Neural cell (in vitro differentiated cells): ENCODE results near the gene PAN3. TPM values are rescaled to one million over a fixed set of nuclear protein-coding genes. Genes with fewer than 3 reads are reported as not detected.

Experiments used
- H2AFZ ChIP-seq: fragments of 200-600, 300-800 bp; sonication (generic), shearing (Covaris generic); 2 replicates; pipeline ENCODE4 v1.6.0; 2014; ENCODE audit warnings: low read depth, mild to moderate bottlenecking, antibody characterized with exemption, low read length, moderate library complexity
- H3F3A ChIP-seq: fragments of 200-600 bp; shearing (Covaris generic); 2 replicates; pipeline ENCODE4 v1.6.1; 2016; ENCODE audit warnings: mild to moderate bottlenecking, moderate library complexity, mixed read lengths, antibody characterized with exemption, low read length; ENCODE audit not compliant: insufficient read depth, poor library complexity, severe bottlenecking
- H3K27ac ChIP-seq: fragments of 200-600, 300-800 bp; sonication (generic), shearing (Covaris generic); 2 replicates; pipeline ENCODE4 v1.5.1; 2014; ENCODE audit warnings: mild to moderate bottlenecking, low read length, moderate library complexity
- H3K27me3 ChIP-seq: fragments of 300-800, 200-600 bp; sonication (generic), shearing (Covaris generic); 2 replicates; pipeline ENCODE4 v1.6.0; 2014; ENCODE audit warnings: mild to moderate bottlenecking, low read depth, low read length, moderate library complexity; ENCODE audit not compliant: insufficient read depth
- H3K36me3 ChIP-seq: fragments of 300-800, 200-600 bp; sonication (generic), shearing (Covaris generic); 2 replicates; pipeline ENCODE4 v1.5.1; 2014; ENCODE audit warnings: mild to moderate bottlenecking, antibody characterized with exemption, low read length, moderate library complexity; ENCODE audit not compliant: insufficient read depth
- H3K4me2 ChIP-seq: fragments of 300-800, 200-600 bp; sonication (generic), shearing (Covaris generic); 2 replicates; pipeline ENCODE4 v1.6.0; 2014; ENCODE audit warnings: mild to moderate bottlenecking, low read length
- H3K4me3 ChIP-seq: fragments of 300-800, 200-600 bp; sonication (generic), shearing (Covaris generic); 2 replicates; pipeline ENCODE4 v1.5.1; 2014; ENCODE audit warnings: mild to moderate bottlenecking, low read length, moderate library complexity
- H3K79me2 ChIP-seq: fragments of 200-600 bp; shearing (Covaris generic); replicated peaks from 2 replicates; pipeline ENCODE4 v1.6.0; 2014; ENCODE audit warnings: mild to moderate bottlenecking, low read length, moderate library complexity; ENCODE audit not compliant: insufficient read depth
- H3K9ac ChIP-seq: fragments of 300-800, 200-600 bp; sonication (generic), shearing (Covaris generic); 2 replicates; pipeline ENCODE4 v1.6.1; 2016; ENCODE audit warnings: mild to moderate bottlenecking, low read length, mixed read lengths
- H3K9me2 ChIP-seq: fragments of 200-600 bp; shearing (Covaris generic); 2 replicates; pipeline ENCODE4 v1.6.1; 2016; ENCODE audit warnings: mild to moderate bottlenecking, low read length, mixed read lengths; ENCODE audit not compliant: insufficient read depth
- H3K9me3 ChIP-seq: fragments of 200-600, 300-800 bp; sonication (generic), shearing (Covaris generic); 2 replicates; pipeline ENCODE4 v1.6.1; 2016; ENCODE audit warnings: mild to moderate bottlenecking, mixed run types, low read length, moderate library complexity, mixed read lengths
- H4K20me1 ChIP-seq: fragments of 200-600 bp; shearing (Covaris generic); 2 replicates; pipeline ENCODE4 v1.6.1; 2016; ENCODE audit warnings: mild to moderate bottlenecking, mixed run types; ENCODE audit not compliant: insufficient read depth
- EP300 ChIP-seq: fragments of 450-650 bp; conservative IDR thresholded peaks from 2 replicates; pipeline ENCODE4 v1.6.1; 2014; ENCODE audit warnings: antibody characterized with exemption, mild to moderate bottlenecking, moderate library complexity; ENCODE audit not compliant: poor library complexity, severe bottlenecking
- EZH2 ChIP-seq: fragments of 200-600, 300-800 bp; shearing (Covaris generic), sonication (generic); IDR thresholded peaks from 2 replicates; pipeline ENCODE4 v1.6.1; 2014; ENCODE audit warnings: antibody characterized with exemption, low read length, borderline replicate concordance, mild to moderate bottlenecking; ENCODE audit not compliant: insufficient read depth, poor library complexity, severe bottlenecking
- MXI1 ChIP-seq: fragments of 450-650 bp; conservative IDR thresholded peaks from 2 replicates; pipeline ENCODE4 v1.6.1; 2014; ENCODE audit warnings: antibody characterized with exemption, mild to moderate bottlenecking; ENCODE audit not compliant: poor library complexity, severe bottlenecking
- POLR2AphosphoS5 ChIP-seq: IDR thresholded peaks from 2 replicates; pipeline ENCODE4 v1.6.1; 2012
- RAD21 ChIP-seq: fragments of 450-650 bp; conservative IDR thresholded peaks from 2 replicates; pipeline ENCODE4 v1.6.1; 2014; ENCODE audit warnings: antibody characterized with exemption, mild to moderate bottlenecking, moderate library complexity
- SMC3 ChIP-seq: fragments of 450-650 bp; conservative IDR thresholded peaks from 2 replicates; pipeline ENCODE4 v1.6.1; 2014; ENCODE audit warnings: antibody characterized with exemption, mild to moderate bottlenecking, moderate library complexity; ENCODE audit not compliant: poor library complexity
- TAF1 ChIP-seq: IDR thresholded peaks from 2 replicates; pipeline ENCODE4 v1.6.1; 2012; ENCODE audit warnings: low read depth
- polyA plus RNA-seq: library from polyadenylated mRNA; depleted of rRNA; stranded (reverse); fragments of >200 nt; gene quantifications from 2 replicates; pipeline ENCODE4 v1.2.3, GENCODE V29; 2014
- TF ChIP-seq, protein P1 (sequence below): IDR thresholded peaks from 2 replicates; pipeline ENCODE4 v1.6.1; 2012; ENCODE audit warnings: borderline replicate concordance
- TF ChIP-seq, protein P2 (sequence below): fragments of 450-650 bp; IDR thresholded peaks from 2 replicates; pipeline ENCODE4 v1.5.1; 2014; ENCODE audit warnings: antibody characterized with exemption, mild to moderate bottlenecking, moderate library complexity; ENCODE audit not compliant: poor library complexity, severe bottlenecking

PAN3 gene
- polyA plus RNA-seq, 1 donor from 2014 or later = 44.0 TPM

DNA sequence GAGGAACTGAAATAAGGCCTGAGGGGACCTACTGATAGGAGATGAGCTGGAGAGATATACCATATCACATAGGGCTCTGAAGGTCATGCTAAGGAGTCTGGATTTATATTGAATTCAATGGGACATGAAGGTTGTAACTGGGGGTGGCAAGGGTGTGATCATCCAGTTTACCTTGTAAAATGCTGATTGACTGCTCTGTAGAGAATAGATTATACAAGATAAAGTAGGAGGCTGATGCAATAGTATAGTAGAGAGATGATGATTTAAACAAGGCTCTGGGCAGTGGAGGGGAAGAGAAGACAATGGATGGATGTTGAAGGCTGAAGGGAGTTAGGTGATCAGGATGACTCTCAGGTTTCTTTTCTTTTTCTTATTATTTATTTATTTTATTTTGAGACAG is 18.0 kb upstream of the PAN3 start:
- Histone ChIP-seq H4K20me1 (no peaks in the 10 kb centered on the region), H3K79me2 (no peaks in the 10 kb centered on the region), H3K4me2 (no peak overlapping the region), H2AFZ (no peak overlapping the region), H3K36me3 (no peaks in the 10 kb centered on the region), H3K27ac (no peak overlapping the region), H3K4me3 (no peak overlapping the region), H3K9me2 (no peaks in the 10 kb centered on the region), H3K9me3 (no peaks in the 10 kb centered on the region), H3K27me3 (no peaks in the 10 kb centered on the region), H3F3A (no peaks in the 10 kb centered on the region), H3K9ac (no peak overlapping the region)
- TF ChIP-seq, protein P1, sequence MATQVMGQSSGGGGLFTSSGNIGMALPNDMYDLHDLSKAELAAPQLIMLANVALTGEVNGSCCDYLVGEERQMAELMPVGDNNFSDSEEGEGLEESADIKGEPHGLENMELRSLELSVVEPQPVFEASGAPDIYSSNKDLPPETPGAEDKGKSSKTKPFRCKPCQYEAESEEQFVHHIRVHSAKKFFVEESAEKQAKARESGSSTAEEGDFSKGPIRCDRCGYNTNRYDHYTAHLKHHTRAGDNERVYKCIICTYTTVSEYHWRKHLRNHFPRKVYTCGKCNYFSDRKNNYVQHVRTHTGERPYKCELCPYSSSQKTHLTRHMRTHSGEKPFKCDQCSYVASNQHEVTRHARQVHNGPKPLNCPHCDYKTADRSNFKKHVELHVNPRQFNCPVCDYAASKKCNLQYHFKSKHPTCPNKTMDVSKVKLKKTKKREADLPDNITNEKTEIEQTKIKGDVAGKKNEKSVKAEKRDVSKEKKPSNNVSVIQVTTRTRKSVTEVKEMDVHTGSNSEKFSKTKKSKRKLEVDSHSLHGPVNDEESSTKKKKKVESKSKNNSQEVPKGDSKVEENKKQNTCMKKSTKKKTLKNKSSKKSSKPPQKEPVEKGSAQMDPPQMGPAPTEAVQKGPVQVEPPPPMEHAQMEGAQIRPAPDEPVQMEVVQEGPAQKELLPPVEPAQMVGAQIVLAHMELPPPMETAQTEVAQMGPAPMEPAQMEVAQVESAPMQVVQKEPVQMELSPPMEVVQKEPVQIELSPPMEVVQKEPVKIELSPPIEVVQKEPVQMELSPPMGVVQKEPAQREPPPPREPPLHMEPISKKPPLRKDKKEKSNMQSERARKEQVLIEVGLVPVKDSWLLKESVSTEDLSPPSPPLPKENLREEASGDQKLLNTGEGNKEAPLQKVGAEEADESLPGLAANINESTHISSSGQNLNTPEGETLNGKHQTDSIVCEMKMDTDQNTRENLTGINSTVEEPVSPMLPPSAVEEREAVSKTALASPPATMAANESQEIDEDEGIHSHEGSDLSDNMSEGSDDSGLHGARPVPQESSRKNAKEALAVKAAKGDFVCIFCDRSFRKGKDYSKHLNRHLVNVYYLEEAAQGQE = no peak
- TF ChIP-seq EP300 (no peak), MXI1 (no peak), POLR2AphosphoS5 (no peak), EZH2 (no peak), SMC3 (no peak), TAF1 (no peak), RAD21 (no peak)
- TF ChIP-seq, protein P2, sequence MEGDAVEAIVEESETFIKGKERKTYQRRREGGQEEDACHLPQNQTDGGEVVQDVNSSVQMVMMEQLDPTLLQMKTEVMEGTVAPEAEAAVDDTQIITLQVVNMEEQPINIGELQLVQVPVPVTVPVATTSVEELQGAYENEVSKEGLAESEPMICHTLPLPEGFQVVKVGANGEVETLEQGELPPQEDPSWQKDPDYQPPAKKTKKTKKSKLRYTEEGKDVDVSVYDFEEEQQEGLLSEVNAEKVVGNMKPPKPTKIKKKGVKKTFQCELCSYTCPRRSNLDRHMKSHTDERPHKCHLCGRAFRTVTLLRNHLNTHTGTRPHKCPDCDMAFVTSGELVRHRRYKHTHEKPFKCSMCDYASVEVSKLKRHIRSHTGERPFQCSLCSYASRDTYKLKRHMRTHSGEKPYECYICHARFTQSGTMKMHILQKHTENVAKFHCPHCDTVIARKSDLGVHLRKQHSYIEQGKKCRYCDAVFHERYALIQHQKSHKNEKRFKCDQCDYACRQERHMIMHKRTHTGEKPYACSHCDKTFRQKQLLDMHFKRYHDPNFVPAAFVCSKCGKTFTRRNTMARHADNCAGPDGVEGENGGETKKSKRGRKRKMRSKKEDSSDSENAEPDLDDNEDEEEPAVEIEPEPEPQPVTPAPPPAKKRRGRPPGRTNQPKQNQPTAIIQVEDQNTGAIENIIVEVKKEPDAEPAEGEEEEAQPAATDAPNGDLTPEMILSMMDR = no peak

DNA sequence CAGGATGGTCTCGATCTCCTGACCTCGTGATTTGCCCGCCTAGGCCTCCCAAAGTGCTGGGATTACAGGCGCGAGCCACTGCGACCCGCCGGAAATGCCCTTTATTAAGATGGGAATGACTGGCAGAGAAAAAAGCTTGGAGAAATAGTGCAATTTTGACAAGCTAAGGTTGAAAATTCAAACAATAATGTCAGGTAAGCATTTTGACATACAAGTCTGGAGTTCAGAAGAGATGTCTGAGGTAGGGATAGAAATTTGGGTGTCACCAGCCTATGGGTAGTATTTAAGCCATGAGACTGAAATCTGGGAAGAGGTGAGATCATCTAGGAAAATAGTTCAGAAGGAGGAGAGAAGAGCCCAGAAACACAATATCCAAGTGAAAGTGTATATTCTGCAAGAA is 17.1 kb upstream of the PAN3 start:
- no peaks in the 10 kb centered on the region for H3K36me3 ChIP-seq
- no peaks in the 10 kb centered on the region for H3K79me2 ChIP-seq
- no peak overlapping the region for H3K27ac ChIP-seq
- no peaks in the 10 kb centered on the region for H3F3A ChIP-seq
- no peak overlapping the region for H3K9ac ChIP-seq
- no peaks in the 10 kb centered on the region for H4K20me1 ChIP-seq
- no peak for TF ChIP-seq EP300
- TF ChIP-seq, protein P1 = no peak
- TF ChIP-seq EZH2 = no peak
- TF ChIP-seq, protein P2 = no peak
- TF ChIP-seq MXI1 = no peak
- no peak for TF ChIP-seq SMC3
- TF ChIP-seq TAF1 = no peak
- no peak for TF ChIP-seq POLR2AphosphoS5
- no peak for TF ChIP-seq RAD21
- no peak overlapping the region for H2AFZ ChIP-seq
- H3K4me2 ChIP-seq = no peak overlapping the region
- H3K4me3 ChIP-seq = no peak overlapping the region
- no peaks in the 10 kb centered on the region for H3K9me3 ChIP-seq
- no peaks in the 10 kb centered on the region for H3K9me2 ChIP-seq
- H3K27me3 ChIP-seq = no peaks in the 10 kb centered on the region
